Endothelial cell of umbilical vein (primary cell): ENCODE results near the gene DLGAP5. TPM values are rescaled to one million over a fixed set of nuclear protein-coding genes. Genes with fewer than 3 reads are reported as not detected.

Experiments
- BruUV-seq: library from RNA; stranded (reverse); fragments of 400-500 nt; replicated peaks from 2 replicates; lab custom pipeline; 2021; lab: Mats Ljungman, UMichigan
- CTCF ChIA-PET: fragments of 300-600, 350-600 bp; sonication (Branson Sonifier 250); formaldehyde crosslinking; loops from one replicate; lab custom pipeline; 2021; ENCODE audit warnings: antibody characterized with exemption, inconsistent platforms; lab: Charles Lee
- POLR2A ChIA-PET: fragments of 300-600, 350-600 bp; sonication (Branson Sonifier 250); formaldehyde crosslinking; loops from one replicate; lab custom pipeline; 2021; ENCODE audit warnings: antibody characterized with exemption, inconsistent platforms; lab: Charles Lee
- DNase-seq: peaks from one replicate; pipeline ENCODE4 v3.0.0-alpha.2; 2011; ENCODE audit warnings: low read depth, low spot score
- FAIRE-seq: peaks from 2 replicates; lab custom pipeline; 2011; peaks lifted over from hg19 to GRCh38; lab: Jason Lieb, UNC
- H2AFZ ChIP-seq: 2 replicates; pipeline ENCODE4 v1.6.0; 2012; ENCODE audit warnings: low read depth, low read length, control low read depth, inconsistent platforms
- H3K27ac ChIP-seq: 2 replicates; pipeline ENCODE4 v1.5.1; 2011; ENCODE audit warnings: low read depth, mild to moderate bottlenecking, control low read depth, low read length, moderate library complexity; ENCODE audit not compliant: insufficient read depth
- H3K27me3 ChIP-seq, 2 experiments: 2 replicates each; pipeline versions ENCODE4 v1.6.0 to v1.6.1; 2011; ENCODE audit warnings: low read length in 2 of 2, mixed read lengths in 1 of 2; ENCODE audit not compliant: control insufficient read depth in 2 of 2, insufficient read depth in 2 of 2
- H3K36me3 ChIP-seq, 2 experiments: 2 replicates in 1 of 2; 3 replicates in 1 of 2; pipeline ENCODE4 v1.5.1; 2011; ENCODE audit warnings: low read length in 2 of 2, mild to moderate bottlenecking in 1 of 2, moderate library complexity in 1 of 2; ENCODE audit not compliant: control insufficient read depth in 2 of 2, insufficient read depth in 2 of 2; ENCODE audit errors: extremely low read depth in 1 of 2
- H3K4me1 ChIP-seq: 3 replicates; pipeline ENCODE4 v1.5.1; 2011; ENCODE audit warnings: mild to moderate bottlenecking, low read length; ENCODE audit not compliant: control insufficient read depth, insufficient read depth; ENCODE audit errors: extremely low read depth
- H3K4me2 ChIP-seq: 2 replicates; pipeline ENCODE4 v1.6.1; 2011; ENCODE audit warnings: low read length, control low read depth, mixed read lengths; ENCODE audit not compliant: insufficient read depth
- H3K4me3 ChIP-seq, 3 experiments: fragments of 200-600 bp in 1 of 3; sonication (generic), shearing (Covaris generic) in 1 of 3; replicated peaks in 1 of 3; 2 replicates each; pipeline ENCODE4 v1.5.1; 2011 to 2016; ENCODE audit warnings: control low read depth in 3 of 3, low read length in 3 of 3, mild to moderate bottlenecking in 2 of 3, inconsistent platforms in 1 of 3, low read depth in 1 of 3, moderate library complexity in 1 of 3; ENCODE audit not compliant: insufficient read depth in 1 of 3
- H3K79me2 ChIP-seq: 2 replicates; pipeline ENCODE4 v1.6.0; 2012; ENCODE audit warnings: low read length, inconsistent platforms; ENCODE audit not compliant: control insufficient read depth, insufficient read depth
- H3K9ac ChIP-seq: replicated peaks from 2 replicates; pipeline ENCODE3; 2011; ENCODE audit warnings: low read length, control low read depth; ENCODE audit not compliant: insufficient read depth; ENCODE audit errors: extremely low read depth
- H3K9me1 ChIP-seq: replicated peaks from 3 replicates; pipeline ENCODE4 v1.6.0; 2011; ENCODE audit warnings: mild to moderate bottlenecking, low read length; ENCODE audit not compliant: control insufficient read depth, insufficient read depth; ENCODE audit errors: extremely low read depth
- H3K9me3 ChIP-seq: replicated peaks from 2 replicates; pipeline ENCODE4 v1.5.1; 2012; ENCODE audit warnings: low read length, inconsistent platforms; ENCODE audit not compliant: control insufficient read depth, insufficient read depth
- H4K20me1 ChIP-seq: replicated peaks from 2 replicates; pipeline ENCODE3; 2011; ENCODE audit warnings: mild to moderate bottlenecking, low read length; ENCODE audit not compliant: control insufficient read depth, insufficient read depth; ENCODE audit errors: extremely low read depth
- EZH2 ChIP-seq: IDR thresholded peaks from 2 replicates; pipeline ENCODE4 v1.6.1; 2012; ENCODE audit warnings: borderline replicate concordance, low read depth, mild to moderate bottlenecking, moderate library complexity, low read length, inconsistent platforms; ENCODE audit not compliant: severe bottlenecking
- GATA2 ChIP-seq: IDR thresholded peaks from 2 replicates; pipeline ENCODE4 v1.7.0; 2011; ENCODE audit warnings: low read depth, mild to moderate bottlenecking, moderate library complexity, mixed read lengths, low read length; ENCODE audit not compliant: insufficient read length, insufficient read depth
- MYC ChIP-seq: IDR thresholded peaks from one replicate; pipeline ENCODE4 v1.6.1; 2011; ENCODE audit warnings: mild to moderate bottlenecking, low read depth, low read length
- POLR2A ChIP-seq: IDR thresholded peaks from 2 replicates; pipeline ENCODE4 v1.6.1; 2012; ENCODE audit warnings: low read depth, mild to moderate bottlenecking, control low read depth, low read length
- POLR2AphosphoS5 ChIP-seq: IDR thresholded peaks from 2 replicates; pipeline ENCODE4 v1.6.1; 2012; ENCODE audit warnings: low read depth, mild to moderate bottlenecking, control low read depth, low read length, moderate library complexity; ENCODE audit not compliant: insufficient read depth
- dilution Hi-C: fragments of 300-500 bp; cut with MboI; formaldehyde crosslinking; loops from one replicate; pipeline ENCODE4 v1.15.0; 2019; ENCODE audit warnings: low sequenced_read_pairs; ENCODE audit not compliant: extremely low pct_ligation_motif_present
- intact Hi-C: fragments of 100-400 bp; cut with micrococcal nuclease; formaldehyde crosslinking; loops from one replicate; pipeline ENCODE4 v1.10.0; 2022
- polyA plus RNA-seq, 4 experiments: library from polyadenylated mRNA; depleted of rRNA in 3 of 4; stranded (reverse) in 3 of 4; unstranded in 1 of 4; fragments of >200 nt; gene quantifications; 2 replicates each; pipeline versions ENCODE4 v1.2.1 to v1.2.3, GENCODE V29; 2011 to 2012; ENCODE audit warnings: missing spikeins in 1 of 4
- total RNA-seq: library from RNA; stranded (reverse); gene quantifications from 2 replicates; pipeline ENCODE4 v1.2.3, GENCODE V29; 2021
- TF ChIP-seq, protein P1 (sequence below), 2 donors: IDR thresholded peaks; 1 replicate in 1 of 2; 2 replicates in 1 of 2; pipeline ENCODE4 v1.5.1; 2011; ENCODE audit warnings: low read length in 2 of 2, mild to moderate bottlenecking in 2 of 2, moderate library complexity in 2 of 2, control low read depth in 1 of 2, inconsistent platforms in 1 of 2, low read depth in 1 of 2; ENCODE audit not compliant: insufficient read depth in 1 of 2; ENCODE audit errors: extremely low read depth in 1 of 2

The DLGAP5 gene
- total and polyA plus RNA-seq, 2 donors (not counting 3 experiments of a cell fraction or from before 2014, with no cell fraction given), result 8.3 to 83.2 TPM

DNA sequence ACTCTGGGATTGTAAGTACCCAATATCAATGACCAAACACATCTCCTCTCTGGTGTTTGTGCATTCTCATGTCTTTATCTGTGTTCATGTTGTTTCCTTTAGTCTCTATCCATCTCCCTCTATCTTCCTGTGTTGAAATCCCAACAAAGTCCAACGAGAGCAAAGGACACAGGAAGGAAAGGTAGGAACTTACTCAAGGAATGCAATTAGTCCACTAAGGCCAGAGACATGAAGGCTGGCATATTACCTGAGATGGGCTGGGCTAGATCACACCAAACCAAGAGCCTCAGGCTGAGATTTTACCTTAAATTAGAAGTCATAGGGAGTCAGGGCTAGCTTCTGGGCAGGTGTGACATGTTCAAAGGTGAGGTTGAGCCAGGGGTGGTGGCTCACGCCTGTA lies 76.7 kb downstream of the DLGAP5 start:
- H3K36me3 ChIP-seq, result no peaks in the 10 kb centered on the region
- no peaks in the 10 kb centered on the region for H4K20me1 ChIP-seq
- intact Hi-C loops (no loop called here), dilution Hi-C loops (no loop called here)
- H3K4me3 ChIP-seq, result no peak overlapping the region
- ChIA-PET CTCF (interaction anchor here (0.7 to 1.6 kb wide), 3 partner anchors 9 to 23 kb away, joined by 3 to 5 read pairs (median 4); partner anchors contain the start of gene LGALS3), POLR2A (no interaction called here)
- no peak overlapping the region for H3K4me2 ChIP-seq
- DNase-seq, result no peak
- H3K27me3 ChIP-seq, result no peaks in the 10 kb centered on the region
- no peak for TF ChIP-seq POLR2AphosphoS5
- no peak for TF ChIP-seq GATA2
- no peak for TF ChIP-seq POLR2A
- H3K27ac ChIP-seq, result no peak overlapping the region
- no peak overlapping the region for H3K9ac ChIP-seq
- no TSS peak for BruUV-seq
- H3K79me2 ChIP-seq, result no peaks in the 10 kb centered on the region
- no peak for FAIRE-seq
- H2AFZ ChIP-seq, result no peak overlapping the region
- H3K4me1 ChIP-seq, result no peaks in the 10 kb centered on the region
- no peaks in the 10 kb centered on the region for H3K9me3 ChIP-seq
- no peaks in the 10 kb centered on the region for H3K9me1 ChIP-seq

DNA sequence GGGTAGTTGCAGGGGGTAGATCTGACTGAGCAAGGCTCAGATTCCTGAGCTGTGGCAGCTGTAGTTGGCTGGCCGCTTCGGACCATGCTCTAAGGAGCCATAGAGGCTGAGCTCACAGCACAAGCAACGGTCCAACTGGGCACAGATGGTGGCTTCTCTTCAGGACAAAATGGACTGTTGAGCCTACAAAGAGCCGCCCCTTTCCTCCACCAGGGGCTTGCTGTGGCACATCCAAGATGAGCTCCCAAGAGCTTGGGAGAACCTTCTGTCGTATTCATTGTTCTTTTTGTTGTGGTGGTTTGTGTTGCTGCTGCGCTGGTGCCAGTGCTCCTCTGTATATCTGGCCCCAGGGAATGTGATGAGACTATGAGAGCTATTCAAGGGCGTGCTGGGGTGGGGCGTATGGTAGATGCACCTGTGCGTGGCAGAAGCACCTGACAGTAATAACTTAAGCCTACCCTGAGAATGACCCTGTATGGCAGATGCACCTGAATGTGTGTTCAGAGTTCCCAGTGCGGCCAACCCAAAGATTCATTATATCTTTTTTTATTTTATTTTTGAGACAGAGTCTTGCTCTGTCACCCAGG lies 80.2 kb downstream of the DLGAP5 start:
- ChIA-PET CTCF (interaction anchor here (0.8 kb wide), 1 partner anchor 22 kb away, joined by 3 read pairs; no protein-coding TSS in a partner anchor), POLR2A (no interaction called here)
- dilution Hi-C loops (no loop called here), intact Hi-C loops (no loop called here)
- FAIRE-seq, result no peak
- no peak overlapping the region for H3K27ac ChIP-seq
- H3K9me1 ChIP-seq, result no peaks in the 10 kb centered on the region
- H3K4me1 ChIP-seq, result peaks cover 13% of the 10 kb centered on the region
- H3K9ac ChIP-seq, result no peak overlapping the region
- H4K20me1 ChIP-seq, result no peaks in the 10 kb centered on the region
- DNase-seq, result no peak
- no peak overlapping the region for H3K4me2 ChIP-seq
- H3K79me2 ChIP-seq, result no peaks in the 10 kb centered on the region
- no TSS peak for BruUV-seq
- no peak for TF ChIP-seq GATA2
- no peak for TF ChIP-seq EZH2
- TF ChIP-seq, protein P1, sequence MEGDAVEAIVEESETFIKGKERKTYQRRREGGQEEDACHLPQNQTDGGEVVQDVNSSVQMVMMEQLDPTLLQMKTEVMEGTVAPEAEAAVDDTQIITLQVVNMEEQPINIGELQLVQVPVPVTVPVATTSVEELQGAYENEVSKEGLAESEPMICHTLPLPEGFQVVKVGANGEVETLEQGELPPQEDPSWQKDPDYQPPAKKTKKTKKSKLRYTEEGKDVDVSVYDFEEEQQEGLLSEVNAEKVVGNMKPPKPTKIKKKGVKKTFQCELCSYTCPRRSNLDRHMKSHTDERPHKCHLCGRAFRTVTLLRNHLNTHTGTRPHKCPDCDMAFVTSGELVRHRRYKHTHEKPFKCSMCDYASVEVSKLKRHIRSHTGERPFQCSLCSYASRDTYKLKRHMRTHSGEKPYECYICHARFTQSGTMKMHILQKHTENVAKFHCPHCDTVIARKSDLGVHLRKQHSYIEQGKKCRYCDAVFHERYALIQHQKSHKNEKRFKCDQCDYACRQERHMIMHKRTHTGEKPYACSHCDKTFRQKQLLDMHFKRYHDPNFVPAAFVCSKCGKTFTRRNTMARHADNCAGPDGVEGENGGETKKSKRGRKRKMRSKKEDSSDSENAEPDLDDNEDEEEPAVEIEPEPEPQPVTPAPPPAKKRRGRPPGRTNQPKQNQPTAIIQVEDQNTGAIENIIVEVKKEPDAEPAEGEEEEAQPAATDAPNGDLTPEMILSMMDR (IDR thresholded peaks at IDR 0.05; ENCODE audit: extremely low read depth in 1 of 2, insufficient read depth in 1 of 2, low read depth in 1 of 2, low read length in 2 of 2), result no peak
- TF ChIP-seq POLR2AphosphoS5, result no peak
- no peak for TF ChIP-seq MYC
- TF ChIP-seq POLR2A, result no peak
- H3K4me3 ChIP-seq, result no peak overlapping the region
- no peaks in the 10 kb centered on the region for H3K9me3 ChIP-seq
- no peaks in the 10 kb centered on the region for H3K36me3 ChIP-seq
- H3K27me3 ChIP-seq, result no peaks in the 10 kb centered on the region
- H2AFZ ChIP-seq, result no peak overlapping the region
